ENCODE results near the gene SHH. TPM values are rescaled to one million over a fixed set of nuclear protein-coding genes. Genes with fewer than 3 reads are reported as not detected.

SHH gene
- total RNA-seq, 1 experiment from 2014 or later = 4.7 TPM

GRCh38 chr7:155762036-155762435 lies 50.2 kb downstream of the SHH start:
- no TSS peak for BruUV-seq (replicated peaks)
- no peak for DNase-seq
- CTCF ChIA-PET = no interaction called here

DNA sequence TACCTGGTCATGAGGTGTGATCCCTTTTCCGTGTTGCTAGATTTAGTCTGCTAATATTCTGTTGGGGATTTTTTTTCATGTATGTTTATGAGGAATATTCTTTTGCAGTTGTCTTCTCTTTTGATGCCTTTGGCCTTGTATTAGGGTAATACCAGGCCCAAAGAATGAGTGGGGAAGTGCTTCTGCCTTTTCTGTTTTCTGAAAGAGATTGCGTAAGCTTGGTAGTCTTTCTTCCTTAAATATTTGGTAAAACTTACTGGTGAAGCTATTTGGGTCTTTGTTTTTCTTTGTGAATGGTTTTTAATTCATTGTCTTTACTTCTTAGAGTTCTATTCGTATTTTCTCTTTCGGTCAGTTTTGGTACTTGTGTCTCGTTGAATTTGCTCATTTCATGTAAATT lies 51.1 kb downstream of the SHH start:
- intact Hi-C loops (cut with micrococcal nuclease; ENCODE audit: unreplicated experiment) = no loop called here
- no peak overlapping the region for H3K27ac Mint-ChIP-seq (ENCODE audit: unreplicated experiment)
- POLR2A ChIA-PET = no interaction called here
- peaks cover 72% of the 10 kb centered on the region for H3K36me3 Mint-ChIP-seq (ENCODE audit: insufficient read depth, unreplicated experiment)
- CTCF ChIA-PET = no interaction called here
- H3K9me3 Mint-ChIP-seq (ENCODE audit: unreplicated experiment) = no peaks in the 10 kb centered on the region
- Histone ChIP-seq H3K4me1 (no peaks in the 10 kb centered on the region), H3K9me3 (no peaks in the 10 kb centered on the region), H3K36me3 (ENCODE audit: control insufficient read depth, insufficient read depth, low read length) (no peaks in the 10 kb centered on the region; the same call in 1 of the 2 replicates), H3K4me3 (ENCODE audit: low read depth, low read length) (no peak overlapping the region), H3K27me3 (replicated peaks; ENCODE audit: control insufficient read depth, insufficient read depth, low read length) (no peaks in the 10 kb centered on the region)
- H3K4me1 Mint-ChIP-seq (ENCODE audit: low read depth, unreplicated experiment) = peaks cover 6% of the 10 kb centered on the region
- no peak for TF ChIP-seq CTCF (IDR thresholded peaks at IDR 0.05; ENCODE audit: insufficient read depth in 1 of 2, low read depth in 1 of 2, low read length in 1 of 2, severe bottlenecking in 1 of 2, unreplicated experiment in 1 of 2)
- DNase-seq = no peak
- no peak overlapping the region for H3K4me3 Mint-ChIP-seq (ENCODE audit: unreplicated experiment)
- H3K27me3 Mint-ChIP-seq (ENCODE audit: insufficient read depth, unreplicated experiment) = no peaks in the 10 kb centered on the region
- BruUV-seq (replicated peaks) = no TSS peak

More at GRCh38 chr7:155762036-155762435, 50.2 kb downstream of the SHH start:
- Mint-ChIP-seq H3K36me3 (ENCODE audit: insufficient read depth, unreplicated experiment) (peaks cover 66% of the 10 kb centered on the region), H3K9me3 (ENCODE audit: unreplicated experiment) (no peaks in the 10 kb centered on the region), H3K27me3 (ENCODE audit: insufficient read depth, unreplicated experiment) (no peaks in the 10 kb centered on the region), H3K4me3 (ENCODE audit: unreplicated experiment) (no peak overlapping the region), H3K4me1 (ENCODE audit: low read depth, unreplicated experiment) (peaks cover 6% of the 10 kb centered on the region), H3K27ac (ENCODE audit: unreplicated experiment) (no peak overlapping the region)
- Histone ChIP-seq H3K9me3 (no peaks in the 10 kb centered on the region), H3K36me3 (ENCODE audit: control insufficient read depth, insufficient read depth, low read length) (peaks cover 2% of the 10 kb centered on the region), H3K4me3 (ENCODE audit: low read depth, low read length) (no peak overlapping the region), H3K4me1 (no peaks in the 10 kb centered on the region), H3K27me3 (replicated peaks; ENCODE audit: control insufficient read depth, insufficient read depth, low read length) (no peaks in the 10 kb centered on the region)
- intact Hi-C loops (cut with micrococcal nuclease; ENCODE audit: unreplicated experiment) = no loop called here
- no peak for TF ChIP-seq CTCF (IDR thresholded peaks at IDR 0.05; ENCODE audit: insufficient read depth in 1 of 2, low read depth in 1 of 2, low read length in 1 of 2, severe bottlenecking in 1 of 2, unreplicated experiment in 1 of 2)
- POLR2A ChIA-PET = no interaction called here

DNA sequence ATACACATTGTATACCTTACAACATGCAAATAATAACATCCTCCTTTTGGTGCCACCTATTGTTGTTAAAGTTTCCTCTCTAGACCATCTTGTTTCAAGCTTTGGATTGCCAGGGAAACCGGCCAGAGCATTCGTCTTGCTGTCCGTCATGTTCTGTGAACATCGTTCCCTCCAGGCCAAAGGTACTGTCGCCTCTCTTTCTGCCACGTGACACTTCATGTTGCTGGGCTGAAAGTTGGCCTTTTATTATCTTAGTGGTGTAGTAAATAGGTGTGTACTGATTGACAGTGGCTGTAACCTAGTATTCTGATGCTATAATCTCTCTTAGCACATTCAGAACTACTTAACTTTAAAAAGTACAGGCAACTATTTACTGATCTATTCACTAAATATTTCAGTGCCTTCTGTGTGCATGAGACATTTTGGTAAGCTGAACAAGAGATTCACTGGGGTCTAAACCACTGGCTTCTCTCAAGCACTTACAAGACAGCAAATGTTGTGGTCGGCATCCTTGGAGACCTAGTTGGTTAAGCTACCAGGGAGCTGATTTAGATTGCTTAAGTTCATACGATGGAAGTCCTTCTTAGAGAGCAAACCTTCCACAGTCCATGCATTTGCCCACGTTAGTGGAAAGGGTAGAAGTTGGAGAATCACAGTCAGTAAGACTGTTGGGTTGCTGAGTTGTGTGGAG lies 52.4 kb downstream of the SHH start:
- no TSS peak for BruUV-seq (replicated peaks)
- intact Hi-C loops (cut with micrococcal nuclease; ENCODE audit: unreplicated experiment) = no loop called here
- Mint-ChIP-seq H3K27me3 (ENCODE audit: insufficient read depth, unreplicated experiment) (no peaks in the 10 kb centered on the region), H3K4me3 (ENCODE audit: unreplicated experiment) (no peak overlapping the region), H3K9me3 (ENCODE audit: unreplicated experiment) (no peaks in the 10 kb centered on the region), H3K4me1 (ENCODE audit: low read depth, unreplicated experiment) (peaks cover 6% of the 10 kb centered on the region), H3K27ac (ENCODE audit: unreplicated experiment) (no peak overlapping the region), H3K36me3 (ENCODE audit: insufficient read depth, unreplicated experiment) (peaks cover 73% of the 10 kb centered on the region)
- H3K4me1 ChIP-seq = no peaks in the 10 kb centered on the region
- ChIA-PET CTCF (interaction anchor here (0.6 kb wide), 1 partner anchor 216 kb away, joined by 3 read pairs; no protein-coding TSS in a partner anchor), POLR2A (no interaction called here)
- no peak for DNase-seq
- TF ChIP-seq CTCF (IDR thresholded peaks at IDR 0.05; ENCODE audit: insufficient read depth in 1 of 2, low read depth in 1 of 2, low read length in 1 of 2, severe bottlenecking in 1 of 2, unreplicated experiment in 1 of 2) = no peak
- H3K36me3 ChIP-seq (ENCODE audit: control insufficient read depth, insufficient read depth, low read length) = no peaks in the 10 kb centered on the region; the same call in 1 of the 2 replicates
- H3K27me3 ChIP-seq (replicated peaks; ENCODE audit: control insufficient read depth, insufficient read depth, low read length) = no peaks in the 10 kb centered on the region
- H3K9me3 ChIP-seq = no peaks in the 10 kb centered on the region
- H3K4me3 ChIP-seq (ENCODE audit: low read depth, low read length) = no peak overlapping the region
